Stimulated activated naive CD4-positive, alpha-beta T cell treated with Interleukin-2 at 50 U/mL for 16 hours (primary cell): ENCODE measurements around the gene OTOF.
A peak's percentile ranks its signal among the peaks of the same experiment; 100 is the strongest.

ENCODE experiments used
- DNase-seq: peaks from one replicate; lab custom pipeline; 2025; lab: John Stamatoyannopoulos, UW

The OTOF gene

DNA sequence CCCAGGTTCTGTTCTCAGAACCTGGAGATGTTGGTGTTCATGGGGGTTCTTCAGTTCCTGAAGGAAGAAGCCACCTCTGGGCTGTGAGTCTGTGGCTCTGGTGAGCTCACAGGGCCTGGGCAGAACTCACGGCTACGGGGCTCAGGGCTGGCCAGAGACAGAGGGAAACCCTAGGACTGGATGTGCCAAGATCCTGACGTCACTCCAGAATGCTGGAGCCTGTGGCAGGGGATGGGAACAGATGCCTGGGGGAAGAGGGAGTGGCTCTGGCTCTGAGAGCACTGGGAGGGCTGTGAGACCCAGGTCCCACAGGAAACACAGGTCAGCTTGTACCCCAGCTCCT, at the start of gene OTOF:
Gene OTOF, minus strand, starts transcription at position 214 of the 343 bp plus-strand sequence.
- DNase-seq, result no peak

DNA sequence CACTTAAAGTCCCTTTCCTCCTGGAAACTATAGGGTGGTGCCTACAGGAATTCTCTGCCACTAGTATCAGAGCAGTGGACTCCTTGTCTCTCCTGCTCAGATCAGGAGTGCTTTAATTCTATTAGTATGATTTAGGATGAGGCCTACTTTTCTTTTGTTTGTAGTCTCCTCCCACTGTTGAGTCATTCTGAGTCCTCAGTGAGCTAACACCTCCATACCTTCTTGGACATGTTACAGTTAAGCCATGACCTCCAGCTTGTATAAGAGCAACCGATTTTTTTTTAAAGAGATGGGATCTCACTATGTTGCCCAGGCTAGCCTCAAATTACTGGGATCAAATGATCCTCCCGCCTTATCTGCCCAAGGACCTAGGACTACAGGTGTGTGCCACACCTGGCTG, 48.7 kb upstream of the OTOF start:
- no peak for DNase-seq

DNA sequence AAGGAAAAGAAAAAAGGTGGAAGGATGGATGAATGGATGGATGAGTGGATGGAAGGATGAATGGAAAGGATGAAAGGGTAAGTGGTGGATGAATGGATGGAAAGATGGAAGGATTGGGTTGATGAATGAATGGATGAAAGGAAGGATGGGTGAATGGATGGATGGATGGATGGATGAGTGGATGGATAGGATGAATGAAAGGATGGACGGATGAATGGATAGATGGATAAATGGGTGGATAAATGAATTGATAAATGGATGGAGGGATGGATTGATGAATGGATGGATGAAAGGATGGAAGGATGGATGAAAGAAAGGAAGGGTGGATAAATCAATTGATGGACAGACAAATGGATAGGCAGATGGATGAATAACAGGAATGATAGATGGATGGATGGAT, 48.2 kb upstream of the OTOF start:
- no peak for DNase-seq

DNA sequence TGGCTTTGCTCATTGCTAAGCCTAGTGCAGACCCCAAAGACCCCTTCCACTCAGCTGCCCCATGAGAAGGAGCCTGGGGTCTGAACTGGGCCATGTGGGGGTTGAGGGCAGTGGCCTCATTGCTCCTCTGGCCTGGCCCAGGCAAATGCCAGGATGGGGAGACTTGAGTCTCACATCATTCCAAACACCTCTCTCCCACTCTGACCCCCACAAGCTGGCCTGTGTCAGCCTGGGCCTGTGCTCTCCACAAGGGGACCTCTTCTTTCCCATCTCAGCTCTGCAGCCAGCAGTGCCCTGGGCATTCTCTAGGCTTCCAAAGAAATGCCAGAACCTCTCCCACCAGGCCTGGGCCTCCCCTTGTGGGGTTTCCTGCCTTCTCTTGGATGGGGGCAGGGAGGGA, 45.8 kb upstream of the OTOF start:
- no peak for DNase-seq

DNA sequence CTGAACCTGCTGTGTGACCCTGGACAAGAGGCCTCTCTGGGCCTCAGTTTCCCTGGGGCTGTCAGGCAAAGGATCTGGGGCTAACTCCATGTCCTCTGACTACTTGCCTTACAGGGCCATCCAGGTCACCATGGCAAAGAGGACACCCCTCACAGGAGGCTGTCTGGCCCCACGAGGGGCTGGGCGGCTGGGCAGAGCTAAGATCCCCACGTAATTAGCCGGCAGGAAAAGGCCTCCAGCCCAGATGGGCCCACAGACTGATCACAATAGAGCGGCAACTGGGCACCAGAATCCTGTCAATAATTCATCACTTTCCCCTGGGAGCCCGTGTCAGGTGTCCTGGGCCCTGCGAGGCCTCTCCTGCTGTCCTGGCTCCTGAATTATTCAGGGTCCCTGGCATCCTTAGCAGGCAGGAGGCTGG, 44.8 kb upstream of the OTOF start:
- DNase-seq, result no peak

DNA sequence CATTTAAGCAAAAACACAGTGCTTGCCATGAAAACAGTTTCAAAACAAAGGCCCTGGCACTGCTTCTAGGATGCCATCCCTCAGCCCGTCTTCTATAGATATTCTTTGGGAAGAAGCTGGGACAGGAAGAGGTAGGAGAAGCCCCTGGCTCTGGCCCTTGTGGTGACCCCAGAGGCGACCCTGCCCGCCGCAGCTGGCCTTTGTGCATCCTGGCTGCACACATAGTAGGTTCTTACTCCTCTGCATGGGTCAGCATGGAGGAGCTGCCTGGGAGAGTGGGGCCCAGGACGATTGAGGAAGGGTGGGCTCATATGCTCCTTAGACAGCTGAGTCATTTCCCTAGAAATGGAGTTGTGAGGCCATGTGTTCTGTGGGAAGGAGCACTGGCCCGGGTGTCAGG, 44.4 kb upstream of the OTOF start:
- DNase-seq, result no peak

DNA sequence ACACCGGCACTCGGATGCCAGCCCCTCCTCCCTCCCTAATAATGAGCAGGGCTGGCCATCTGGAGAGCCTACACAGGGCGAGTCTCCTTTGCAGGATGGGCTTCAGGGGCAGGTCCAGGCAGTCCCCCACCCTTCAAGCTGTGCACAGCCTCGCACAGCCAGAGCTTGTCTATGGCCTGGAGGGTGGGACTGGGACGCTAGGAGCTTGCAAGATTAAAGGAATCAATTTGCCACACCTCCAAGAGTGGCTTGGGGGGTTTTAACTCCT, 43.9 kb upstream of the OTOF start:
- no peak for DNase-seq

DNA sequence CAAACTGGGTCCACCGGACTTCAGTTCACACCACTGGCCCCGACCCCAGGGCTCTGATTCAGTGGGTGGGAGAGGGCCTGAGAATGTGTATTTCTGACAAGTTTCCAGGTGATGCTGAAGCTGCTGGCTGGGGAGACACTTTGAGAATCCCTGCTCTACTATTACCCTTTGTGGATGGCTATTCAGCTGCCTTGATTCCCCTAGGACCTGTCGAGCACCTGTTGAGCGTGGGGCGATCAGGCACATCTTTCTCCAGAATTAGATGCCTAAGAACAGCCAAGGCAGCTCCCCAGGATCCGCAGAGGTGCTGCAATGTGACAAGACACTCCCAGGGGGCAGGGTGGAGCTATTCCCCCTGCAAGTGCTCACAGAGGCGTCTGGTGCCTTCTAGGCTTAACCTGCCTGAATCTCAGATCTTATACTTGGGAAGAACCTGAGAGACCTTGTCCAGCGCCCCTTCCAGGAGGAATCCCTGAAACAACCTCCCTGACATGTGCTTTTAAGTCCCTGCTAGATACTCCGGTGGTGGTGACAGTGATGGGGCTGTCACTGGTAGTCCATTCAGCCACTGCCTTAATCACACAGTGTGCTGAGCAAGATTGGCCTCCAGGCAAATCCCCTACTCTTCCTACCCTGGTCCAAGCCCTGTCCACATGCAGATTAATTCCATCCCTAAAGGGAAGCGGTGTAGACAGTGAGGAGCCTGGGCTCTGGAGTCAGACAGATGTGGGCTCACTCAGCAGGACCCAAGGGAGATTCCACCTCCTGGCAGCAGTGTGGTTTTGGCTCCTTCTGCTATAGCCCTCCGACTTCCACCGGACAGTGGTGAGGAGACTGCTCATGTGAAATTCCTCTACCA, 43.4 kb upstream of the OTOF start:
- no peak for DNase-seq

DNA sequence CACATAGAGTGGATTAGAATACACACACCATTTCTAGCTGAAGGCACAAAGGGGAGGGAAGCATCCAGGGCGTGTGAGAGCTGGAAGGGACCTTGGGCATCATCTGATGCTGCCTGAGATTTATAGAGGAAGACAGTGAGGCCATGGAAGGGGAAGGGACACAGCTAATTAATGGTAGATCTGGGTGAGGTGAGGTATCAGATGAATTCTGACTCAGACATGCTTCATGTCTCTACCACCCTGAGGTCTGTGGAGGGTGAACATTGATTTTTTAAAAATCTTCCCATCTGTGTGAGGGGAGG, 42.2 kb upstream of the OTOF start:
- no peak for DNase-seq

DNA sequence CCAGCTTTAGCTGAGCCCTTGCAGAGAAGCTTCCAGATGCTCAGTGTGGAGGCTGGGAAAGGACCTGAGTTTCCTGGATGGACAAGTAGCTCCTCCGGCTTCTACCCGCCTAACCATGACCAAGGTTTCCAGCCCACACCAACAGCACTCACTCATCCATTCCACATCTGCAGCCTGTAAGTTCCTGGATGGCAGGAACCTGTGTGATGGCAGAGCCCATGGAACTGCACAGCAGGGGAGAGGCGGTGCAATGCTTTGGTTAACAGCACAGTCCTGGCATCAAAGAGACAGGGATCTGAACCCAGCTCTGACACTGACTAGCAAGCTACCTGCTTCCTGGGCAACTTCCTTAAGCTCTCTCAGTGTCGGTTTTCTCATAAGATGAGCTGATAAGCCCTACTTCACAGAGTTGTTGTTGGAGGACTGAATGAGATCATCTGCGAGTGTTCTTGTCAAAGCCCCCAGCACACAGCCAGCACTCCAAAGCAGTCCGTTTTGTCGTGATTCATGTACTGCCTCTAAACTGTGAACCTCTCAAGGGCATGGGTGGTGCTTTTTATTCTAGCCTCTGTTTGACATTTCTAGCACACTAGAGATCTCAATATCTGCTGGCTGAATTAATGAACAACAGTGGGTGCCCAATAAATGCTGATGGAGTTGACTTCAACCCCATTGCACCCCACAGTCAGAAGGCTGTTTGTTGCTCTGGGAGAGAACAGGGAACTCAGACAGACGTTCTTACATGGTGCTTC, 41.6 kb upstream of the OTOF start:
- DNase-seq, result no peak

DNA sequence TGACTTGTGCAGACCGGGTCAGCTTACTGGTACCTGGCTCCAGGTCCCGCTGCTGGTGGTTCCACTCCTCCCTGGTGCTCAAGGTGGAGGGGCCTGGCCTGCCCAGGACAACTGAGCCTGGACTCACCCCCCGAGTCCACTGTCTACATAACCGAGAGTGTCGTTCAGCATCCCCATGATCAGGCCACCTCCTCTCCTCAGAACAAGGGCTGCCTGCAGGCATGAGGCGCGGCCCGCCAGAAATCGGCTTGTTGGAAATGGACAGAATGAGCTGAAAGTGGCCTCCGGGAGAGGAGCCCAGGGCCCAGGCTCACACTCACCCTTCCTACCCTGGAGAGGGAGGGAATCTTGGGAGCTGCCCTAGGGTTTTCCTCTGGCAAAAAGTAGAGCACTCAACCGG, 38.9 kb upstream of the OTOF start:
- no peak for DNase-seq

DNA sequence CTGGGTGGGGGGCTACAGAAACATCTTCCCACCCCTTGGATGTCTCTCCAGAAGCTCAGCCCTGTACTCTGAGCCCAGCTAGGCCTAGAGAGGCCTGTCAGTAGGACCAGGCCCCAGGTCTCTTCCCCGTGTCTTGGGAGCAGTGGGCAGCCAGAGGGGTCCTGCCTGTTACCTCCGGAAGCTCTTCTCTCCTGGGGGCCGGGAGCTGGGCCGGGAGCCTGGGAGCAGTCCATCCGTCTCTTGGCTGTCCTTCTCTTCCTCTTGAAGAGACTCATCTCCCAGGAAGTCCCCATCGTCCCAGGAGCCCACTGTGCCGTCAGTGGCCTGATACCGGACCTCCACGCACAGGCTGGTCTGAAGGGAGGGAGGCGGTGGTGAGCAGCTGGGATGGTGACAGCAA, 38.3 kb upstream of the OTOF start:
- DNase-seq, result no peak

DNA sequence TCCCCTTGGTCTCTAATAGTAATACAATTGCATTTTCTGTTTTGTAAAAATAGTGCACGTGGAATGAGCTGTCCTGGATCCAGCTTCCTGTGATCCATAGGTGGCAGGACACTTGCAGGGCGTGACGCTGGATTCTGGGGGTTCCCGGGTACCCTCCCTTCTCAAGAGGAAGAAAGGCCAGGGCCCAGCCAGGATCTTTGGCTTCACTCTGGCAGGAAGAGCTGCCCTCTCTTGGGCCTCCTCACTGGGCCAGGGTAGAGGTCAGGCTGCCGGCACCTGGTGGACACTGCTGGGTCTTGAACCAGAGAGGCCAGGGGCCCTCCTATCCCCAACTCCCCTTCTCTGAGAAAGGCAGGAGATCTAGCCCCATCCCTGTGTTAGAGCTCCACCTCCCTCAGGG, 37.8 kb upstream of the OTOF start:
- no peak for DNase-seq

DNA sequence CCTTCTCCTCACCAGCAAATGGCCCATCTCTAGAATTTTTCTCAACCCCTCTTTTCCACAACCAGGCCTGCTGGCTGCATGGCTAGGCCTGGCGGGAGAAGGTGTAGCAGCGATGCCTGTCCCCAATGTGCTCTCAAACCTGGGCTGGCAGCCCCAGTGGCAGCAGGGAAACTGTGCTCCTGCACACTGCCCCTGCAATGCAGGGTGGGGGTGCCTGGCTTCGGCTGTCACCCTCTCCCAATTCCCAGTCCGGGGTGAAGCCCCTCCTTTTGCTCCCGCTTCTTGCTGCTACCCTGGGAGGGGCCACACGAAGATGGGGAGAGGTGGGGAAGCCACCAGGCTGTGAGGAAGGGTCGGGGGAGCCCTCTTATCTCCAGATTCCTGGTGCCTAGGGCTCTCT, 36.1 kb upstream of the OTOF start:
- no peak for DNase-seq

DNA sequence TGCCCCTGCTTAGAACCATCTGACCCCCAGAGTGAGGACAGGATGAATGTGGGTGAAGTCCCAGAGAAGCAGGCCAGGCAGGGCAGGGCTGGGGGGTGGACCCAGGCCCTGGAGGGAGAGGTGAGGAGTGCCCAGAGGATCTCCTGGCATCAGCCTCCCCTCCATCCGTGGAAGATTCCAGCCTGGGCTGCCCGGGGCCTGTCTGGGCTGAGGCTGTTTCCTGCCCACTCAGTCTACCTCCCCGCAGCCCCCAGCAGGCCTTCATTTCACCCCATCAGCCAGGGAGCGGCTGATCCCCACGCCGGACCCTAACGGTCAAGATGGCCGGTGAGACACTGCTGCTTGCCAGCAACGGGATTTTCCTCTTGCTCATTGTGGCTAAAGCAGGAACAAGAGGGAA, 35.3 kb upstream of the OTOF start:
- no peak for DNase-seq

DNA sequence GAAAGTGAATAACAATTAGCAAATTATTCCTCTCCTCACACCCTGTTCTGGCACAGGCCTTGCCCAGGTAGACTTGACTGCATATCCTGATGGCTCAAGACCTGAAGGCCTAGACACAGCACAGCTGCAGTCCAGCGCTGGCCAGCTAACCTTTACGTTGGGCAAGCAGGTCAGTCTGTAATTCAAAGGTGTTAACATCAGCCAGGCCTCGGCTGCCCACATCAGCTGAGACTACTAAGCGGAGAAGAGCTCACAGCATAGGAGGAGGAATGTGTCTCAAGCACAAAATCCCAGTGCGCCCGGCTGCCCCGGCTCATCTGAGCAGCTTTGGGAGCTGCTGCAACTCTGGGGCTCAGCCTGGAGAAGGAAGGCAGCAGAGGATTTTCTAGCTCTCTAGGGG, 33.5 kb upstream of the OTOF start:
- DNase-seq, result no peak

DNA sequence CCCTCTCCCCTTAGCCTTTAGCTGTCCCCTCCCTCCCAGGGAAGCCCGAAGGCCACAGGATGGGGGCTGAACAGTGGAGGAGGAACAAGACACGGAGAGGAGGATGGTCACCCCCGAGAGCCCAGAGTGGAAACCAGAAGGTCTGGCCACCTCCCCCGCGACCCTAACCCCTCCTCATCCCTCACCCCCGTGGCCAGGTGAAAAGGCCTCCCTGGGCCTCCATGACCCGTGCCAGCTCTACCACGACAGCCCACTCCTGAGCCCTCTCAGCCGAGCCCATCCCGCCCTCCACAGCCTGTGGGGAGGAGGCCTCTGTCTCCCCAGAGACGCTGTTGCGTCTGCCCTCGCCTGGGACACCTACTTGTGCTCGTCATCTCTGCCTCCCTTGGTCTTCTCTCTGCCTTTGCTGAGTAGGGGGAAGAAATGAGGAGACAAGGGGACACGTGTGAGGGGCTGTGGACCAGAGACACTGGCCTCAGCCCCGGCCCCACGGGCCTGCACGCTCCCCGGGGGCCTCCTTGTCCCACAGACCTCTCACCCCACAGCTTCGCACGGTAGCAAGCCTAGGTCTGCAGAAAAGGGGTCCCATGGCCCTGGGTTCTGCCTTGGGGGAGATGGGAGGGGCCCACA, 32.5 kb upstream of the OTOF start:
- no peak for DNase-seq

DNA sequence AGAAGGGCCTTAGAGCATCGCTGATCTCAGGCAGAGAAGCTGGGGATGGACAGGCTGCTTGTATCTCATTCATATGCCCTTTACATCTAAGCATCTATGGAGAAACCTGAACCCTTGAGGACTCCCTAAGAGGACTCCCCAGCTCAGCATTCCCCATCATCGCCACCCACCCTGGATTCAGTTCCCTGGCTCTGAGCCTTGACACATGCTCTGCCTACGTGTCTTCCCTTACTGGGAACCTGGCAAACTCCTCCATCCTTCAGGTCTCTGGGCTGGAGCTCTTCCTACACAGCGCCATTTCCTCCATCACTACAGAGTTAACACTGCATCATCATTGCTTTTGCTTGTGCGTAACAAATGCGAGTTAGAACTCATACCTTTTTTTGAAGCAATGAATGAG, 31.2 kb upstream of the OTOF start:
- no peak for DNase-seq

DNA sequence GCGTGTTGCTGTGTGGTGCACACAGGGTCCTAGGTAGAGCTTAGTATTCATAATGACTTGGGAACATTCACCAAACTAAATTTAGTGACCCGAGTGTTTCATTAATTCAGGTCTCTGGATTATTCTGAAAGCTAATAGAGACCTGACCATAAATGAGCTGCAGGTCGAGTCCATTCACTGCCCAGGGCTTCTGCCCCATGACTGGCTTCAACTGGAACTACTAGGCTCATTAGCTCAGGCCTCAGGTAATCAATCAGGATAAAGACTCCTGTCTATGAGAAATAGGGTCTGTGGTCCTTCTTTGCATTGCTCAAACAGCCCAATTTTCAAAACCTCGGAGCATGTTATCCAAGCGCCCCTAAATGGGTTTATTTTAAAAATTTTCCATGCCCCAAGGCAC, 30.0 kb upstream of the OTOF start:
- DNase-seq, result no peak

DNA sequence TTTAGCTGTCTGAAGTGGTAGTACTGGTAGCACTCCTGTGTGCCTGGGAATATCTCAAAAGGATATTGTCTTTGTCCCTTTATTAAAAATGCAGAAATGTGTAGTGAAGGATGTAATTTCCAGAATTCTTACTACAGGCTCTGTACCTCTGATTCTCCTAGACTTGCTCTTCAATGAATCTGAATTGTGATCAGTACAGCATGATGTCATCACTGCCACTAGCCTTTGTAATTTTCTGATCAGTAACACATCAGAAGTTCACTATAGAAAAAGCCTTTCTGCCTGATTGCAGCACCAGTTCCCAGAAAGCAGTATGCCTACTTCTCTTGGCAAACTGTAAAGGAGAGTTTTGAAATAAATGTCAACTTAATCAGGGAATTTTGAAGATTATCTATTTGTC, 29.2 kb upstream of the OTOF start:
- DNase-seq, result no peak

DNA sequence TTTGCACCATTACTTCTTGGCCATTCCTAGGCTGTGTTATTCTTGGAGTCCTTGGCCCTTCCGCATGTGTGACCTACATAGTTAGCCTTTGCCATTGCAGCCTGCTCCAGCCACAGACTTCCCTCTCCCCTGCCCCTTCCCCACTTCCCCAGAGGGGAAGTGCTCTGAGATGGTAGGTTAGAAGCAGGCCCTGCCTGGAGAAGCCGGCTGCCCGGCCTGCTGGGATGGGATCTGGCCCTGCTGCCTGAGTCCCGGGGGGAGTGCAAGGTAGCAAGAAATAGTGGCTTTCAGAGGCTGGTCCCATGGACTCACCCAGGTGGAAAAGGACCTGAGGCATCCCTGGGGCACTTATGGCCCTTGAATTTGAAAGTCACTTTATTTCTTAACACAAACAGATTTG, 28.4 kb upstream of the OTOF start:
- no peak for DNase-seq

DNA sequence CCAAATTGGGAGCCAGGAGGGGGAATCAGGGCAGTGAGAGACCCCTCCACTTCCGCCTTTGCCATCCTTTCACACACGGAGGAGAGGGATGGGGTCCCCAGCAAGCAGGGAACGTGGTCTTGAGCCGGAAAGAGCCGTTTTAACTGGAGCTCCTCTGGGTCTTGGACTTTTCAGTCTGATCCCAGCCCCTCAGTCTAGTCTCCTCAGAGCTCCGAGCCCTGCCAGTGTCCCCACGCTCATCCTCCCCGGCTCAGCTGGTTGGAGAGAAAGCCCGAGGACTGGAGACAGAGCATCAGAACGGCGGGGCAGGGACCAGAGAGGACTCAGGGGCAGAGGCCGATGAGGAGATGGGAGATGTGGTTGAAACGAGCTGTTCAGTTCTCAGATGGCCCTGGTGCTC, 26.1 kb upstream of the OTOF start:
- no peak for DNase-seq

DNA sequence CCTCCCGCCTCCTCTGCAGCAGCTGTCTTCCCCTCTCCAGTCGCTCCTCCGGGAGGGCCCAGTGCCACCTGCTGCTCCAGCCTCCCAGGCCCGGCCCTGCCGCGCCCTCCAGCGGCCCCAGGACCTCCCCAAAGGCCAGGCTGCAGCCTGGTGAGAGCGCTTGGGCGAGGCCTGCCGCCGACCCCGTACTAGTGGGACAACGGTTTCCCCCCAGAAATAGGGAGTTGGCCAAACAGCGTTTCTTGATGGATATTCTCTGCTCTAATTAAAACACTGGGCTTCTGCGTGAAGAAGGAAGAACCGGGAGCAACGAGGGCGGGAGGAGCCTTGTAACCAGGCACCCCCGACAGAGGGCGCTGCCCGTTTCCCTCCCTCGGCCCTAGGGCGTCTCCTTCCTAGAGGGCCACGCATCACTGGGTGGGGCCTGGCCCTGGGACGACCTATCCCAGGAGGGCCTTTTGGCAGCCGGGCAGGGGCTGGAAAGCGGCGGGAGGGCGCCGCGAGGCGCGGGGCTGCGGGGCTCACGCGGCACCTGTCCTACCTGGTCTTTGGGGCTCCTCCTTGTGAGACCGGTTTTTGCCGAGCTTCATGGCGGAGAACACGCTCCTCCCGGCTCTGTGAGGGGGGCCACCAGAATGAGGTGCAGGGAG, 25.4 kb upstream of the OTOF start:
- peak; percentile 74 for DNase-seq
